CD4-positive, alpha-beta T cell treated with Interleukin-12 subunit alpha and Interleukin-12 subunit beta, for 1 hour (primary cell): ENCODE measurements around the gene AGMO.

Source experiments
- DNase-seq: peaks from one replicate; pipeline ENCODE4 v3.0.0-alpha.2; 2020

AGMO gene

DNA sequence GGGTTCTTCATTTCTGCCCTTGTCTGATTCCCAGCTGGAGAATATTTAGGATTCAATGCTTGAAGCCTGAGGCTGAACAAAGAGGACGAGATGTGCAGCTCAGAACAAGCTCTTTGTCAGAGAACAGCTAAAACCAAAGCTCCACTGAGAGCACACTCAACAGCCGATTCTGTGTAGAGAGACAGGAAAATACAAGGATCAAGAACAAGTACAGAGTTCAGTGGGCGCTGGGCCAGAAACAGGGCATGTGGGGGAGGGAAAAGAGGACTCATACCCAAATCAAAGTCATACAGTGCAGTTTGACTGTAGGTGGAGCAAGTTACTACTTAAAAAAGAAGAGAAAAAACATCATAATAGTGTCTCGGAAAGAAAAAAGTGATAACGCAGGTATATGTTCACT is at the start of gene AGMO:
TSS of gene AGMO (minus strand) at position 181 of the 400 bp plus-strand sequence.
- no peak for DNase-seq

DNA sequence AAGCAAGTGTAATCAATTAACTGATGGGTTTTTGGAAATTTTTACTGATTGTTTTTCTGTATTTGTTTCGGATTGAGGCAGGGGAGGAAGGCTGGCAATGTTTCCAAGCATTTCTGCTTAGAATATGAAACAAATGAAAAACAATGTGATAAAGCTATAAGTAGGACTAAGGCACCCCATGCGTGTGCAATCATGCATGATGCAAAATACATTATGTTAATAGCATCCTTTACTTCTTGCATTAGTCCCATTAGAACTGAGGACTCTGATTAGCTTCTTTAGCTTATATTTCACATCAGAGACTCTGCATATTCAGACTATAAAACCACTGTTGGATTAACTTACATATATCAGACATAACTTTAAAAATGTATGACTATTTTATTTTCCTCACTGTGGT is 48.7 kb upstream of the AGMO start:
- DNase-seq, result no peak

DNA sequence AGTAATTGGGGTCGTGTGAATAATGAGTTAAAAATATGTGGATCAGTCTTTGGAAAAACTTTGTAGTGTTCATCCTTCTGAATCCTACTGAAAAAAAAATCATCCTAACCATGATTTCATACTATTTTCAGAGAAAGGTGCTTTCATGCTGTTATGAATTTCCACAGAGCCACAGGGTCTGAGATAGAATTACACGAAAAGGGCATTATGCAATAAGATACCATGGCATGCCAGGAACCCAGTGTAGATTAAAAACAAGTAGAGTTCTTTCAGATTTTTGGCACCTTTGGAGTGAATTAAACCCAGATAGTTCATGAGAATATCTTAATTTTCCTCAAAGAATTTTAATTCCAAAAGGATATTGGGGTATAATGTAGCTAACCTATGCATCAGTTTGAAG is 47.5 kb upstream of the AGMO start:
- no peak for DNase-seq

DNA sequence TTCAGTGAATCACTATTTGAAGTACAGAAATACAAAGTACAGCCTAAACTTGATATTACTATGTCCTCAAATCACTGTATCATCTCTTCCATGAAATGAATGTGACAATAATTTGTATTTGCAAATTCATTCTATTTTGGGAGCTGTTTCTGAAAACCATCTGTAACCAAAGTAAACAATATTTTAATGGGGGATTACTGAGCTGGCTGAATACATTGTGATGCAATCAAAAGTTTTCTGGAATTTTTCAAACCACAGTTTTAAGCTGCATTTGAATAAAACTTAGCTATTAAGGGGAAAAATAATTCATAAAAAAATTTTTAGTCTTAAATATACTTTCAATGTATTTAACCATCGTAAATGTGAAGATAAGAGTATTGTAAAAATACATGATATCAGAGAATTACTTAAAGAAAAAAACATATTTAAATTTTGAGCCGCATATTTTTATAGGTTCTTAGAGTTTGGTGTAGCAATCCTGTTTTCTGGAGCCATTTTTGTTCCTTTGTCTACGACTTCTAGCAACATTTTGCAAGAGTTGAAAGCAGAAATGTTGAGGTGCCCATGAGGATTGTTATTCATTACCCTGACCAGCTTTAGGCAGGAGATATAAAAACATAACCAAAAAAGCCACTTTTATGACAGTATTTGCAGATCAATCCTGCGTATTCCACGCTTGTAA is 45.9 kb upstream of the AGMO start:
- no peak for DNase-seq

DNA sequence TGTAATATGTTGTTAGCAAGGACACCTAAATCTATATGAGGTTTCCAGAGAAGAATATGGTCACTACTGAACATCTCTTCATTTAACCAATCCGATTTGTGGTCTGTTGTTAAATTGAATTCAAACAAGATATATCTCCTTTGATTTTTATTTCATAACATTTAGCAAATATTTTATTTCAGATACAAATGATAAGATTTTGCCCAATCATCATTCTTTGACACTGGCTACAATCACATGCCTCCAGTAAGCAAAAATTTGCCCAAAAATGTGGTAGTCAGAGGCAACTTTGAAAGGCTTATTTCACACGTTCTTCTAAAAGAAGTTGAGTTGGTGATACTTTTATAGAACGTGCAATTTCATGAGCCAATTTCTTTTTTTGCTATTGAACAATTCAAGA is 44.7 kb upstream of the AGMO start:
- no peak for DNase-seq

DNA sequence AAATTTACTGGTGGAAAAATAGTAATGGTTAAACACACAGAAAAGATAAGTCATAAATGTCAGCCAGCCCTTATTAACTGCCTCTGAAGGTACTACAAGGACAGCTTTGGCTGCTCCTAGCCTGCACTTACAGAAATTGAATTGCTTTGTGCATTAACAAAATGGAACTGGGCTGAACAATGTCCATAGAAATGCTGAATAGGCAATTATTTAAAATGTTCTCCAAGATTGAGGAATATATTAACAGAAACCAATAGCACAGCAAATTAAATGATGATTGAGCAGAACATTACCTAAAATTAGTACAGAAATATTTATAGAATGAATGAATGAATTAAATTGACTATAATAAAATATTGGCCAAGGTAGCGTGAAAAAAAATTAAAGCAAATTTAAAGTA is 42.4 kb upstream of the AGMO start:
- no peak for DNase-seq

DNA sequence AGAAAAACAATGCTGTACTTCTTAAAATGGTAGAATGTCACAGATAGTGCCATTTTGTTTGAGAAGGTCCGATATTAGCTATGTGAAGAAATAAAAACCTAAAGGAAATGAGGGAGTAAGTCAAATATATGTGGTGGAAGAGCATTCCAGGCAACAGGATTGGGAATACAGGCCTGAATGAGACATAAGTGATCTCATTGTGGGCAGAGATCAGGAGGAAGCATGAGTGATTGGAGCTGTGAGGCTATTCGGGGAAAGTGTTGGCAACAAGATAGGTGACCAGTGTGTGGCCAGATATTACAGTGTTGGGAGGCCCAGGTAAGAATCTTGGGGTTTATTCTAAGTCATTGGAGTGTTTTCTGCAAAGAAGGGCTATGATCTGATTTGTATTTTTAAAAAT is 41.3 kb upstream of the AGMO start:
- DNase-seq, result no peak

DNA sequence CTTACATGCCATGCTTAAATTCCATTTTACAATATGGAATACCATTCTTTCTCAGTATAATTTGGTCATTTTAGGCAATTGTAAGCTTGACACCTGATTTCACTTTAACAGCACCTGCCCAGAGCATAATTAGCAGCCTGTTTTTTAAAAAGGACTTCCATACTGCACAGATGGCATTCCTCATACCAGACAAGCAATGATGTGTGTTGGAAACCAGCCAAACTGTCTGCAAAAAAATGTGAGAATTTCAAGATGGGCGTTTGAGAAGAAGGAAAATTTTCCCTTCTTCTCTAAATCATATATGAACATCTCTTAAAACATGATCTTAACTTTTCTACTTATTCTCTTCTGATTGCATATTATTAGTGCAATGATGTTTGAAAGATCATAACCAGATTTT is 40.4 kb upstream of the AGMO start:
- DNase-seq, result no peak

DNA sequence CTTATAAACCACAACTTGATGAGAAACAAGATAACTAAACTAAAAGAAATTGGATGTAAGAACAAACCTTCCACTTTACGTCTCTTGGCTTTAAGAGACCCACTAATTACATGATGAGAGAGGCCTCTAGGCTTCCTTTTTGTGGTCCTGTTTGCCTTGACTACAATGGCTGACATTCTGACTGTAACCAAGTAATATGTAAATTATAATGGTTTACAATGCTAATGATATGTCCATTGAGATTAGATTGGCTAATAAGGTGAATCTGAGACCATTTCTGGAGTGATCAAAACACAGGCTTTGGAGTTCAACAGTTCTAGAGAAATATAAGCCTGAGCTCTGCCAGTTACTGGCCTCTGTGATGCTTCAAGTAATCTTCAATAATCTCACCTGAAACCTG is 39.4 kb upstream of the AGMO start:
- DNase-seq, result no peak

DNA sequence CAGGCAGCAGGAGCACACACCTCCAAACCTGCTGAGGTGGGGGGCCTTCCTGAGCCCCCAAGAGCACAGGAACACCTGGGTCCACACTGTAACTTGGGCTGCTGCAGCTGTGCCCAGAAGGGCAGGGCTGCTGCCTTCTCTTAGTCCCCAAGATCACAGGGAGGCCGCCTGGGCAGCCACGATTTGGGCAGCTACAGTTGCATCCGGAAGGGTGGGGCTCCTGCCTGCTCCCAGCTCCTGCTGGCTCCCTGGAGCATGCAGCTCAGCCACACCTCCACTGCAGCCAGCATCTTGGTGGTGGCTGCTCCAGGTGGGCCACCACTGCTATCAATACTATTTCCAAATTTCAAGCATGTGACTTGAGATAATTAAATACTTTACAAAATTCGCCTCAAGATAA is 38.5 kb upstream of the AGMO start:
- DNase-seq, result no peak

DNA sequence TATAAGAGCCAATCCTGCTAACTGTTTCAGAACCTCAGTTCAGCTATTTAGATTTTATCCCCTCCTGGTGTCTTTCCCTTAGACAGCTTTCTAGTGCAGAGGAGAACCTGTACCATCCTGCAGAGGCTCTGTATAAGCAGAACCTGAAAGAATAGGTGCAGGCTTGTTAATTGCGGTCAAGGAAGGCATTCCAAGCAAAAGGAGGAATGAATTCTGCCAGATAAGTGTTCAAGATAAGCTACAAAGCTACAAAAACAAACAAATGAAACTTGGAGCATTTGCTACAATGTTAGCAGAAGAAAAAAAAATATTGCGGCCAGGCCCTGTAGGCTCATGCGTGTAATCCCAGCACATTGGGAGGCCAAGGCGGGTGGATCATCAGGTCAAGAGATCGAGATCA is 32.6 kb upstream of the AGMO start:
- DNase-seq, result no peak

DNA sequence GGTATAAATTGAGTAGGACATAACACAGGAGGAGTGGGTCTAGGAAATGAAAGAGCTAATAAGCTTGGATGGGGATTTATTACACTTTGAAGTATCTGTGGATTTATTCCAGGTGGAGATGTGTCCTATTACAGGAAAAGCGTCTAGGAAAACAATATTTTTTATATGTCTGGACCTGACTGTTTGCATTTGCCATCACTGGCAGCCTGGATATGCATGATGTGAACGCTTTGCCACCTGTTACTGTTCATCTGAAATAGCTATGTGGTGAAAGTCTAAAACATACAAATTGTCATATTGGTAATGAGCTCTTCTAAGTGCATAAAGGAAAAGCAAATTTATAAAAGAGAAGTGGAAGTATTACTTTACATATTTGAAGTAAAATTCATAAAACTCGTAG is 31.6 kb upstream of the AGMO start:
- DNase-seq, result no peak

DNA sequence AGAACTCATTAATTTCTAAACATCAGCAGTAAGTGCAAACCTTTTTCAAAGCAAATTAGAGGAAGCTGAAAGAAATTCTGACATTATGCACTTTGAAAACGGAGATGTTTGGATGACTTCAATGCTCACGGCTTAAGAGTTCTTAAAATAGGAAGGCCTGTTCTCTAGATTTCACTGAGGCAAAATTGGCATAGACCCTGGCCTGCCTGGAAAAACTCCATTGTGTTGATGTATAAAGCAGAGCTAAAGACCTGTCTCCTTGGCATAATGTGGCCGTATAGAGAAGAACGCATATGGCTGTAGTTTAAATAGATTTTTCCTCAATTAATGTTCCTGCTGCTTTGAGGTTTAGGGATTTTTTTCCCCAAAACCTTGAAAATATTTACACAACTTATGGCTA is 24.5 kb upstream of the AGMO start:
- DNase-seq, result no peak

DNA sequence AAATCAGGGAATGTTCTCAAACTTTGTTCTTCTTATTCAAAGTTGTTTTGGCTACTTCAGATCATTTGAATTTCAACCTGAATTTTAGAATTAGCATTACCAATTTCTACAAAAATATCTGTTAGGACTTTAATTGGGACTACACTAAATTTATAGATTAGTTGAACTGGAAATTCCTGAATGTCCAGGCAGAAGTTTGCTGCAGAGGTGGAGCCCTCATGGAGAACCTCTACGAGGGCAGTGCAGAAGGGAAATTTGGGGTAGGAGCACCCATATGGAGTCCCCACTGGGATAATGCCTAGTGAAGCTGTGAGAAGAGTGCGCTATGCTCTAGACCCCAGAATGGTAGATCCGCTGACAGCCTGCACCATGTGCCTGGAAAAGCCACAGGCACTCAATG is 22.8 kb upstream of the AGMO start:
- DNase-seq, result no peak

DNA sequence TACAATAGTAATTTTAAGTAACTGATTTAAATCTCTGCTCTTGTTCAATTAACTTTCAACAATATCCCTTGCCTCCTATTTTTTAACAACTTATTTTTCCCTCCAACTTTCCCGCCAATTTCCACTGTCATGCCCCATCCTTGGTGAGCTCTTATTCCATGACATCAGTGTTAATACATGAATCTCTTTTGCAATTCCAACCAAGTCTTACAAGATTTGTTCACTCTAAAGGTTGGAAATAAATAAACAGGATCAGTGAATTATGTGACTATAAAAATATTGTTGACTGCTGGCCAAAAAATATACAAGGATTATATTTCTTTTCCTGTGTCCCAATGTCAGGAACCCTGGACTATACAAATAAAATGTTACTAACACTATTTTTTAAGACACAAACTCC is 21.0 kb upstream of the AGMO start:
- no peak for DNase-seq

DNA sequence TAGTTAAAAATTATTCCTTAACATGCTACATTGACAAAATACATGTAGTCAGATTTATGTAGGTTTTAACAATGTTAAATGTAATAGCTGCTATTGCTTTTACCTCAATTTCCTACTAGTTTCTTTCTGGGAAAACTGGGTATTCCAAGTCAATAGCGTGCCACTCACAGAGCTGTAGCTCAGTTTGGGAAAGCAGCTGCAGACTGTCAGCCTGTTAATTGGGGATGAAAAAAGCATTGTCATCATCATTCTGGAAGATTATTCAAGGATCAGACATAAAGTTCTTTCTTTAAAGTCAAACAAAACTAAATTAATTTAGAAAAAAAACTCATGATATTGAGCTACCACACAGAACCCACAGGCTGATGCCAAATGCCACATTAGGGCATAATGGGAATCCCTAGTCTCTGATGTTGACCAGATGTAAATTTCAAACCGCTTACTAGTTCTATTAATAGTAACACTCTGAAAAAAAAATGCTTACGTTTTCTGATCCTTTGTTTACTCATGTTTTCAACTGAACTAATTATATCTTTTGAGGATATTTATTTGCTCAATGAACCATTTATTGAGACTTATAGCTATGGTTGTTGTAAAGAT is 19.6 kb upstream of the AGMO start:
- DNase-seq, result no peak

DNA sequence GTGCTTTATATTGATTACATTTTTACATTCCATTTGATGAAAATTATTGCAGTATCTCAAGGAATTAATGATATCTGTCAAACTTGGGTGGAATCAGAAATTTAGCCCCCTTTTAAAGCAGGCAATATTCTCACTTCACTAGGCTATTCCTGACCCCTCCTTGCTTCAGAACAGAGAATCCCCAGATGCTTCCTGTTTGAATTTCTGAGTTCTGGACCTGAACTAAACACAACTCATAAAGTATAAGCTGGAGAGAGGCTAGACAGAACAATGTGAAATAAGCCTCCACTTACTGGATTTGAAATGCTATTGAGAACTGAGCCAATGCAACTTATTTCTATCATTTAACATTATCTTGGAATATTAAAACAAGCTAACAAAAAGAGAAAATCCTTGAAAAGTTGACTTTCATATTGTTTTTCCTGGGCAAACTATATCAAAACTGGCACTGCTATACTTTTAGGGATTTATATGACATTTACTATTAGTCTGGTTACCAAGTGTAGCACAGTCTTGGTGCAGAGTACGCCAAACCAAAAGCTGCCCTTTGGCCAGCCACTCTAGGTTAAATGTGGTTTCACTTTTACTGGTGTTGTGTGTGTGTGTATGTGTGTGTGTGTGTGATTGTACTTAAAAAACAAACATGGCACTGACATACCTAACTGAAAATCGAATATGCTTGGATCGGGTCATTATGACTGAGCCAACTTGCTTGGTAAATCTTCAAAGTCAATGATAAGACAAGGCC is 19.0 kb upstream of the AGMO start:
- DNase-seq, result no peak

DNA sequence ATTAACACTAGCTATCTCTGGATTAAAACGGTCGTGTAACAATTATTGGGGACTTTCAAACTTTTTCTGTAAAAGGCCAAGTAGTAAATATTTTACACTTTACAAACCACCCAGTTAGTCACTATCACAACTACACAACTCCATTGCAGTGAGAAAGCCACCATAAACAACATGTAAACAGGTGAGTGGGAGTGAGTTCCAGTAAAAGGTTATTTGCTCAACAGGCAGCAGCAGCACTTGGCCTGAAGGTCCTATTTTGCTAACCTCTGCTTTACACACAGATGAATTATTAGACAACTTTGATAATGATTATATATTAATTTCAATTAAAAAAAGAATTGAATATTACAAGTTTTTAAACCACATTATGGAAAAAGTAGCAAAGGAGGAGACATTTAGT is 15.8 kb upstream of the AGMO start:
- DNase-seq, result no peak

DNA sequence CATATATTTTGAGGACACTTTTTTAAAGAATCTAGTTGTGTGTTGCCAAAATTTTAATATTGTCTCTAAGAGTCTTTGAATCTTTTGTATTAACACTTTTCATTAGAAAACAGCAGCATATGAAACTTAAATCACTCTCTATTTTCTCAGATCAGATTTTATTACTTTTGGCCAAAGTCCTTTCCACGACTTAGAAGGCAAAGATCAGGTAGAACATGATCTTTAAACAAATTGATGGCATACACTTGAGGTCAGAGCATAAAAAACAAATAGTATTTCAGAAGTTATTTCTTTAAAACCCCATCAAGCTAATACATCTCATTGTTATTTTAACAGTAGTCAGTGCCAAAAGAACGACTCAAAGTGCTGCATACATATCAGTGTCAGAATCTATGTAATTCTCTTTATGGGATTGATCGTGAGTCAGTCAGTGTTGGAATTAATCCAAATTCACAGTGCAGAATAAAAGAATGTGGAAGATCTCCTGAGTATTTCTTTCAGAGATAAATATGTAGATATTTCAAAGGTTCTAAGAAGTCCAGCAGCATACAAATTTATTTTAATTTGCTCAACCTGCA is 9.6 kb upstream of the AGMO start:
- no peak for DNase-seq

DNA sequence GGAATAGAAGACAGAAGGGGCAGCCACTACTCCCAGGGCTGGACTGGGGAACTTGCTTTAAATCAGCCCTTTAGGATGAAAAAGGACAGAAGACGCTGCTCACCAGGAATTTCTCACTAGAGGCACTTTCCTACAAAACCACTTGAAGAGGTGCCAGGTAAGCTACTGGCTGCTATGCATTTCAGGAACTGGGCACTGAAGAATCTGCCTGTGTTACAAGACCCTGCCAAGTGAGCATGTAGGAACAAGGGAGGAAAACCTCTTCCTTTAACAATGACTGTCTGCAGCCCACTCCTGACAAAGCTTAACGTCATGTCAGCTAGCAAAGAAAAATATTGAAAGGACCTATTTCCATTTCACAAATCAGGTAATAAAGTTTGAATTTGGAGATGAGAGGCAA is 5.8 kb upstream of the AGMO start:
- no peak for DNase-seq

DNA sequence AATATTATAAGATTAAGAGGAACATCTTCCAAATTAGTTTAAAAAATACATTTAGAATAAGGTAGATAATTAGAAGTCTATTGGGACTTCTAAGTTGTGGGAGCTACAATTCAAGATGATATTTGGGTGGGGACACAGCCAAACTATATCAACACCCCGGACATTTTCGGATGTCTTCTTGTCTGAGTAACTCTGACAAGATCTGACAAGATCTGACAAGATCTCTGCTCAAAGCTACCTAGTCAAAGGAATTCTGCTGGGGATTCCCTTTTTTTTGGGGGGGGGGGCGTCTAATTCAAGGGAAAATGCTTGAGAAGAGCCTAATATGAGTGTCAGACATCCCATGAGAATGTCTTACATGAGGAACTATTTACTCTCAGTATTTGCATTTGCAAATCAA is 5.2 kb upstream of the AGMO start:
- DNase-seq, result no peak

DNA sequence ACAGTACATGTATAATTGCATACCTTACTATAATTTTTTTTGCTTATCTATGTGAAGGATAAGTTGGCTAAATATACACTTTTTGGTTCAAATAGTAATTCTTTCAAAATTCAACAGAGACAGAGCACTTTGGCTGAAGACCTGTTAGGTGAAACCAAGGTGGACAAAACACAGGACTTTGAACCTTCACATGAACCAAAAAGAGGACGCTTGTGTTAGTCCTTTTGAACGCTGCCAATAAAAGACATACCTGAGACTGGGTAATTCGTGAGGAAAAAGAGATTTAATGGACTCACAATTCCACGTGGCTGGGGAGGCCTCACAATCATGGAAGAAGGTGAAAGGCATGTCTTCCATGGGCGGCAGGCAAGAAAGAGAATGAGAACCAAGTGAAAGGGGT is 4.7 kb upstream of the AGMO start:
- no peak for DNase-seq

DNA sequence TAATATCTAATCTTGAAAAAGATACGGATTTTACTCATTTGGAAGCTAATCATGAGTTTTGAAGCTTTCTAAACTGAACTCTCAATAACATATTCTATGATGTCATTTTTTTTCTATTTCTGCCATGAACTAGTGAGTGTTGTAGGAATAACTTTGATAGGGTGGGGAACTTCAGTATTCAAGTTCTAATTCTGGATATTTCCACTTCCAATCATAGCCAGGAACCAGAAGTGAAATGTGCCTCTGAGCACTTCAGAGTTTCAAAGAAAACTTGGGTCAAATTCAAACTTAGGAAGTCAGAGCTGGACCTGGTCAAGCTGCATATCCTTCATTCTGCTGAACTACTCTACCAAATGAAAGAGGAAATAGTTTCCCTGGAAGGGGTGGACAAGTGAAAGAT is 847 bp downstream of the AGMO start:
- DNase-seq, result no peak

DNA sequence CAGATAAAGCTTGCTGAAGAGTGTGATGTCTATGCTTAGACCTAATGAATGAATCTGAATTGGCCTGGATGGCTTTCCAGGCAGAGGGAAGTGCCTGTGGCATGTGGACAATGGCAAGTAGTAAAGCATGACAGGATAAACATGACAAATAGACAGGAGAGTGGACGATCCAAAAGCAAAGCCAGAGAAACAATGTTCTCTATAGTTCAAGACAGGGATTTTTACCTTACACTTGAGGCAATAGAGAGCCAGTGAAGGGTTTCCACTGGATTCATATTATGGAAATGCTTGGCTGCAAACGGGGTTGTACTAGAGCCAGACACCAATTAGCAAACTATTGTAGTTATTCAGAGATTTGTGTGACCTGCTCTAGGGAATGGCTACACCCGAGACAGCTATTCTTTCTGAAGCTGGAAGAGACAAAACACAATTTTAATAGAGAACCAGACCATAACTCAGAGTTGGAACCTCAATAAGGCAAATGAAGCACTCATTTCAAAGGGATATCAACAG is 2.3 kb downstream of the AGMO start:
- no peak for DNase-seq
